ENCODE results near the gene FXR1. TPM values are rescaled to one million over a fixed set of nuclear protein-coding genes. Genes with fewer than 3 reads are reported as not detected.
"Not testable (repeated sequence)": the region's sequence is repeated elsewhere in the genome, so short reads cannot be mapped to it uniquely, and the experiment has no call there.

FXR1 gene
- 100 to 1,000 TPM in 1 of 3 donors, 10 to 100 TPM in 2; 52.5 to 131 (median 65.2) TPM for total RNA-seq
- long read RNA-seq, donor 1, full-length matches to known transcripts: 8 of 44 reads
- long read RNA-seq, donor 1, partial matches to known transcripts: 11 of 44 reads
- long read RNA-seq, donor 1, other reads (novel, unspliced or antisense): 25 of 44 reads
- long read RNA-seq, donor 2, full-length matches to known transcripts: 10 of 14 reads
- long read RNA-seq, donor 2, partial matches to known transcripts: 4 of 14 reads
- long read RNA-seq, donor 2, other reads (novel, unspliced or antisense): 0 of 14 reads

- Histone ChIP-seq H3K36me3 (ENCODE audit: low read depth) (no peaks in the 10 kb centered on the region), H3K9me3 (no peaks in the 10 kb centered on the region), H3K4me3 (peak within 1 kb of the TSS; percentile 78), H3K4me1 (ENCODE audit: low read depth) (peaks cover 5% of the 10 kb centered on the region)
- TF ChIP-seq CTCF (IDR thresholded peaks at IDR 0.05): peak; percentile 74
- intact Hi-C loops (cut with DNase I, micrococcal nuclease): no loop called here
- ATAC-seq (peak; percentile 99), DNase-seq (peak; percentile 94 to 96 (median 94))
Observed at GRCh38 chr3:180912304-180913296, at the start of gene FXR1. Gene FXR1 (plus strand): TSS chr3:180912670. CDS start chr3:180912686, 16 bp downstream.

GRCh38 chr3:180870008-180870699 is 42.3 kb upstream of the FXR1 start:
- Histone ChIP-seq H3K4me1 (ENCODE audit: low read depth) (peaks cover 4% of the 10 kb centered on the region), H3K36me3 (ENCODE audit: low read depth) (no peaks in the 10 kb centered on the region), H3K4me3 (no peak overlapping the region), H3K9me3 (no peaks in the 10 kb centered on the region)
- ATAC-seq (peak; percentile 50), DNase-seq (peak in 2 of 3 donors; percentile 11 to 26)
- intact Hi-C loops (cut with DNase I, micrococcal nuclease): no loop called here
- no peak for TF ChIP-seq CTCF (IDR thresholded peaks at IDR 0.05)

GRCh38 chr3:180871901-180872300 is 40.6 kb upstream of the FXR1 start:
- no peaks in the 10 kb centered on the region for H3K36me3 ChIP-seq (ENCODE audit: low read depth)
- peak in 1 of 3 donors; percentile 3 for DNase-seq
- no peaks in the 10 kb centered on the region for H3K9me3 ChIP-seq
- no peak for TF ChIP-seq CTCF (IDR thresholded peaks at IDR 0.05)
- H3K4me3 ChIP-seq: no peak overlapping the region
- peaks cover 4% of the 10 kb centered on the region for H3K4me1 ChIP-seq (ENCODE audit: low read depth)
- intact Hi-C loops (cut with DNase I, micrococcal nuclease): no loop called here
- ATAC-seq: peak; percentile 25

GRCh38 chr3:180872430-180872829 is 40.0 kb upstream of the FXR1 start:
- H3K36me3 ChIP-seq (ENCODE audit: low read depth); DNase-seq; intact Hi-C loops (cut with DNase I, micrococcal nuclease); H3K9me3 ChIP-seq; ATAC-seq; H3K4me3 ChIP-seq; H3K4me1 ChIP-seq (ENCODE audit: low read depth): not testable (repeated sequence)

- Histone ChIP-seq H3K4me1 (ENCODE audit: low read depth) (peaks cover 1% of the 10 kb centered on the region), H3K4me3 (no peak overlapping the region), H3K36me3 (ENCODE audit: low read depth) (no peaks in the 10 kb centered on the region), H3K9me3 (no peaks in the 10 kb centered on the region)
- intact Hi-C loops (cut with DNase I, micrococcal nuclease): no loop called here
- no peak for TF ChIP-seq CTCF (IDR thresholded peaks at IDR 0.05)
- DNase-seq: no peak
- no peak for ATAC-seq
Observed at GRCh38 chr3:180875124-180875698, 37.3 kb upstream of the FXR1 start.
